Measurements from ENCODE around the gene IGSF21.
"Not testable (repeated sequence)": the region's sequence is repeated elsewhere in the genome, so short reads cannot be mapped to it uniquely, and the experiment has no call there.

The IGSF21 gene

DNA sequence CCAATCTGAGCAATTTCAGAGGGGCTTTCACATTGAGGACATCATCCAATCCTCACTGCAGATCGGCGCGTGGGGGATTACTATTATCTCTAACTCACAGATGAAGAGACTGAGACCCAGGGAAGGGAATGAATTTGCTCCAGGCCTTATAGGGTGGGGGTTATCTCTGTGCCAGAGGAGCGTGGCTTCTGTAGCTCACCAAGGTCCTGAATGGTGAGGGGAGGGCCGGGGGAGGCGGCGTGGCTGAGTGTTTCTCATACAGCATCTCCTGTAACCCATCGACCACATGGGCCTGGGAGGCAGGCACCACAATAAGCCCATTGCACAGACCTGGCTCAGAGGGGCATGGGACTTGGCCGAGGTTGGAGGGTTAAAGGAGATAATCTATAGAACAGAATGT, 230.2 kb downstream of the IGSF21 start:
- DNase-seq, result no peak

DNA sequence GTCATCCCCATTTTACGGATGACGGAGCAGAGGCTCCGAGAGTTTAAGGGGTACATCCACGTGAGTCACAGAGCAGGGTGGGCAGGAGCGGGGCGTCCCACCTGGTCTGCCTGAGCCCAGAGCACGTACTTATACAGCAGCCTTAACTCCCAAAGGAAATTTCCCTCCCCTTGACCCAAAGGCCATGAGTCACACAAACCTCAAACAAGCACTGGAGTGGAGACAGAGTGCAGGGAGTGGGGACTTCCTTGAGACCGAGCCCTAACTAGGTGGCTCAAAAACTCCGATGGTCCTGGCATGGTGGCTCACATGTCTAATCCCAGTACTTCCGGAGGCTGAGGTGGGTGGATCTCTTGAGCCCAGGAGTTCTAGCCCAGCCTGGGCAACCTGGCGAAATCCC, 231.6 kb downstream of the IGSF21 start:
- no peak for DNase-seq

DNA sequence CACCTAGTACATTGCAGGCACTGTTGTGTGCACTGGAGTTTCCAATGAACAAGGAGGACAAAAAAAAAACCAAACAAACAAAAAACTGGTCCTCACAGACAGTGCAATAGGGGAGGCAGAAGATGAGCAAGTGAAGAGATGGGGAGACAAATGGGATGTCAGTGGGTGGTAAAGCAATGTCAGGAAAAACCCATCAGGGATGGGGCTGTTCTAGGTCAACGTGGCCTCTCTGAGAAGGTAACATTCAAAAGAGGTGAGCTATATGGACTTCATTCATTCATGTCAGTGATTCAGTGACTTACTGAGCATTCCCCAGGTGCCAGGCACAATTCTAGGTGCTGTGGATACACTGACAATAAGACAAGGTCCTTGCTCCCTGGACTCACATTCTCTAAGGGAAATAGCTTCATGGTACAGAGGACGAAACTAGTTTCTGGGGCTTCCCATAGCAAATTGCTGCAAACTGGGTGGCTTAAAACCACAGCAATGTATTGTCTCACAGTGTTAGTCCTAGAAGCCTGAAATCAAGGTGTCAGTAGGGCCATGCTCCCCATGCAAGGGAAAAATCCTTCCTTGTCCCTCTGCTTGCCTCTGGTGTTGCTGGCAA, 232.7 kb downstream of the IGSF21 start:
- DNase-seq, result no peak

DNA sequence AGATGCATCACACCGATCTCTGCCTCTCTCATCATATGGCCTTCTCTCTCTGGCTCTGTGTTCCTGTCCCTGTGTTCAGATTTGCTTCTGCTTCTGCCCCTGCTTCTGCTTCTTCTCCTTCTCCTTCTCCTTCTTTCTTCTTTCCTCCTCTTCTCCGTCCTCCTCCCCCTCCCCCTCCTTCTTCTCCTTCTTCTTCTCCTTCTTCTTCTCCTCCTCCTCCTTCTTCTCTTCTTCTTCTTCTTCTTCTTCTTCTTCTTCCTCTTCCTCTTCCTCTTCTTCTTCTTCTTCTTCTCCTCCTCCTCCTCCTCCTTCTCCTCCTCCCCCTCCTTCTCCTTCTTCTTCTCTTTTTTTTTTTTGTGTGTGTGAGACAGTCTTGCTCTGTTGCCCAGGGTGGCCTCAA, 233.2 kb downstream of the IGSF21 start:
- DNase-seq, result no peak

DNA sequence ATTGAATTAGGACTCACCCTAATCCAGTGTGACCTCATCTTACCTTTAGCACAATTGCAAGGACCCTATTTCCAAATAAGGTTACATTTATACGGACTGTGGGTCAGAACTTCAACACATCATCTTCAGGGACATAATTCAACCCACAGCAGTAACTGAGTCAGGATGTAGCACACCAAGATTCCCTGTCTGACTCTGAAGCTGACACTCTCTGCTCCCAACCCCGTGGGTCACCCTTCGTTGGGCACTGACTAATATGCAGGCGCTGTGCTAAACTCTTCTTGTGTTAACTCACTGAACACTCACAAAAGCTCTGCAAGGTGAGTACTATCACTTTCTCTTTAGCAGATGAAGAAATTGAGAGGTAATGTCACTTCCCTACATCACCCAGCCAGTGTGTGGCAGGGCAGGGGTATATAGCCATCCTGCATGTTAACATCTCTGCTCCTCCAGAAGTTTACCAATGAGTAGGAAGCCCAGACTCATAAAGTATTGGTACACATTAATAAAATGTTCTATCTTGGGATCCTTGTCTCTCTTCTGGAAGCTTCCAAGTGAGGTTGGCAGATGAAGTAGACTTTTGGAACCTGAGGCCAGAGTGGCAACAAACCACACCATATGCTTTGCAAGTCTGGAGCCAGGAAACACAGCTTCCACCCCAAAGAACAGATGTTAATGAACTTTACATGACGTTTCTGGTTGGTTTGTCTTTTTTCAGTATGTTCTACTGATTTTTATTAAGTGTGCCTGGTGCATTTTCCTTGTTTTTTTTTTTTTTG, 233.9 kb downstream of the IGSF21 start:
- DNase-seq, result no peak

DNA sequence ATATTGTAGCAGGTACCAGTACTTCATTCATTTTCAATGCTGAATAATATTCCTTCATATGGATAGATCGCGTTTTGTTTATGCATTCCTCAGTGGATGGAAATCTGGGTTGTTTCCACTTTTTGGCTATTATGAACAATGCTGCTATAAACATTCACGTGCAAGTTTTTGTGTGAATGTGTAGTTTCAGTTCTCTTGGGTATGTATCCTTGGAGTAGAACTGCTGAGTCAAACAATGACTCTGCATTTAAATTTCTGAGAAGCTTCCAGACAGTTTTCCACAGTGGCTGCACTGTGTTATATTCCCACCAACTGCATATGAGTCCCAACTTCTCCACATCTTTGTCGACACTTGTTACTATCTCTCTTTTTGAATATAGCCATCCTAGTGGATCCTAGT, 235.1 kb downstream of the IGSF21 start:
- no peak for DNase-seq

DNA sequence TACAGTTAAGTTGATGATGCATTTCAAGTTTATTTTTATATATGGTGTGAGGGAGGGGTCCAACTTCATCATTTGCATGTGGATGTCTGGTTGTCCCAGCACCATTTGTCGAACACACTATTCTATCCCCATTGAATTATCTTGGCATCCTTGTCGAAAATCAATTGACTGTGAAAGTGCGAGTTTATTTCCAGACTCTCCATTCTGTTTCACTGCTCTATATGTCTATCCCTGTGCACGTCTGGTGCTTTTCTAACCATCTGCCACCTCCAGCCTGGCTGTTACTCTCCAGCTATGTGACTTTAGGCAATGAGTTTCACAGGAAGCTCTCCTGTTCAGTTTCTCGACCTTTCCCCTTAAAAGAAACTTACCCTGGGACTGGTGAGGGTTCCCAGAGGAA, 236.0 kb downstream of the IGSF21 start:
- DNase-seq, result no peak

DNA sequence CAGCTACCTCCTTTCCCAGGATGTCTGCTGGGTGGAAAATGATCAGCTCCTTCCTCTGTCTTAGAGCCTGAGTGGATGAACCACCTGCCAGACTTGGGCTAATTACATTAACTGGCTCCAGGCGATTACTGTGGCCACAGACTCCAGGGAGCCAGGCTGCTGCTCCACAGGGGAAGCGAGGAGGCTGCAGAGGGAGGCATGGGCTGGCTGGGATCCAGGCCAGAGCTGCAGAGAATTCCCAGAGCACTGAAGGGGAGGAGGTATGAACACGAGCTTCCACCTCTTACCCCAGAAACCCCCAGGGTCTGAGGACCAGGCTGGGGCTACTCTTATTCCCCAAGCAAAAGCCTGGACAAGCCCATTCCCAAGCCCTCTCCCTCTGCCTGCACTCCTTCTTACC, 237.2 kb downstream of the IGSF21 start:
- no peak for DNase-seq

DNA sequence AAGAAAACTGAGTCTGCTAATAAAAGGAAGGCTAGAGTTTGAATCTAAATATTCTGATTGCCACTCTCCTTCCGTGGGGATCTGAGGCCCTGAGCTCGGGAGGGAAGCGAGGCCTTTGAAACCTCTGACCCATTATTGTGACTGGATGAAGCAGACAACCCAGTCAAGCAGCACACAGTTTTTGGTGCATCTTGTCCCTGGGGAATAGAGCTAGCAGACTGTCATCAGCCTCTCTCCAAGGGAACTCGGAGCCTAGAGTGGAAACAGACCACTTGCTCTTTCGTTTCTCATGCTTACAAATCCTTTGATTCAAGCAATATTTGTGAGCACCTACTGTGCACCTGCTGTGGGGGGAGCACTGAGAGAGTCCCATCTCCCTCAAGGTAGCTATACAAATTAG, 240.0 kb downstream of the IGSF21 start:
- DNase-seq, result no peak

DNA sequence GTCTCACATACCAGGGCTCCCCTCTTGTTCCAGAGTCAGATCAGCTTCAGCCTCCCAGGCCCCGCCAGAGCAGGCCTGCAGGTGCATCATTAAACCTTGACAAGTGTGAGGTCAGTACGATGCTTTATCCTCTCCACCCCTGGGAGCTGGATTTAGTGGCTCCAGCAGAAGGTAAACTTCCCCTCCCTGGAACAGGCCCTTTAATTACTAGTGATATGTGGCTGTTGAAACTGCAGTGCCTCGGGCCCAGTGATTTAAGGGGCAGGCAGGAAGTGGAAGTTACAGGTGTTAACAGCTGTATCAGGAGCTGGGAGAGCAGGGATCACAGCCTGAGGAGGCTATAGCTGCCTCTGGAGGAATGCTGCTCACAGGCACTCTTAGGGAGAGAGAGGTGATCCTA, 240.8 kb downstream of the IGSF21 start:
- DNase-seq, result no peak

DNA sequence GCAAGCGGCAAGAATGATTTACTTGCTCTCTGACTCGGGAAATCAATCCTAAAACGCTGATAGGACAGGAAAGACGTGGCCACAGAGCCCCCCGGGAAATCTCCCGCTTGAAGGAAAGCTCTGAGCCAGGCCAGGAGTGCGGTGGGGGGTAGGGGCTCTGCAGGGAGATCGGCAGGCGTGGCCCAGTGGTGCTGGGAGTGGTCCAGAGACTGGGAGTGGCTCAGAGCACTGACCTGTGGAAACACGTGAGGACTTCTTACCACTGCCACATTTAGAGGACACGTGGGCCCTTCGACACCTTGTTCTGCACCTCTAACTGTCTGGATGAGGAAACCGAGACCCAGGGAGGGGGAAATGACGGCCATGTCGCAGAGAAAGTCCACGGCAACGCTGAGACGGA, 243.1 kb downstream of the IGSF21 start:
- no peak for DNase-seq

DNA sequence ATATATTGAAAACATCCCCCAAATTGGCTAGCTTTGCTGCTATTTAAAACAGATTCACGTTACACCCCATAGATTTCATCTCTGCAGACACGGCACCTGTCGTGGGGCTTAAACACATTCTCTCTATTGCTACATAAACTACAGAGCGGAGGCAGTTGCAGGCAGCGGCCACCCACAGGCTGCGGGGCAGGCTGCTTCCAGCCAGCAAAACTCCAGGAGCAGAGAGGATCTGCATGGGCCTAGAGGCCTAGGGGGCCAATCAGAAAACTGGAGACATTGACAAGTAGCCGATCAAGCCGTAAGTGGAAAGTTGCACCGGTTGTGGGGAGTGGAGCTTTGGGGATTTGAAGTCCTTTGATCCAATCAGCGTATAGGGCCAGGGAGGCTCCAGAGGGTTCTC, 244.1 kb downstream of the IGSF21 start:
- DNase-seq, result no peak

DNA sequence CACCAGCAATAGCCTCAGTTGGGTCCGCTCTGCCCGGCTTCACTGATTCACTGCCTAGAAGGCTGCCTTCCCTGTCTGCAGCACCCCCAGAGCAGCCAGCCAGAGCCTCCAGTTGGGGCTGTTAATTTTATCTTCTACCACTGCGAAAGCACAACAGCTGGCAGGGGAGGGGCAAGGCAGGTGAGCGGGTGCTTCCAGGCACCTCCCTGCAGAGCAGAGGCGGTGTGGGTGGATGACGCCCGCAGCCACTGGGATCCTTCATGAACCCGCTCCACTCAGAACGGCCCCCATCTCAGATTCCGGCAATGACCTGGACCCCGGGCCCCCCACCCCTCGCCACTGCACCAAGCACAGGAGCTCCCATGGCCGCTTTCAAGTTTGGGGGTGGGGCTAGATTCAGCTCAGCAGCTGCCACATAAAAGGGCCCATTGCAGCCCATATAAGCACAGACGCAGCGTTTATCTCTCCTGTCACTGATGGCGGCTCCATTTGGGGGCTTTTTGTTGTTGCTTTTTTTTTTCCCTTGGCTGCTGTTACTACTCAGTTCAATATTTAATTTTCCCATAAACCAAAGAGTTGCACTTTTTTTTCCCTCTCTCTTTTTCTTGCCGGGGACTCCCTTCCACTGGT, 245.2 kb downstream of the IGSF21 start:
- DNase-seq, result no peak

DNA sequence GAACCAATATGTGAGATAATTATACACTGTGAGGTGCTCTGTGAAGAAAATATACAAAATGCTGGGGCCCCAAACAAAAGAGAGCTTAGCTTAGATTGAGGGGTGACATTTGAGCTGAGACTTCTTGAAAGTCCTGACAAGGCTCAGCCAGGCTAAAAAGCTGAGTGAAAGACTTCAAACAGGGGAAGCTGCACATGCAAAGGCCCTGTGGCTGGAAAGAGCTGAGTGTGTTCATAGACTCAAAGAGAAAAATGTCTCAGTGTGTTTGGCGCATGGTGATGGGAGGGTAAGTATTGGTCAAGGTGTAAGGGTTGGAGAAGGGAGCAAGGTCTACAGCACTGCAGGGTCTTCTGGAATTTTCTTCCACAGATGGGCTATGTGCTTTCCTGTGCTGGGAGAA, 245.9 kb downstream of the IGSF21 start:
- no peak for DNase-seq

DNA sequence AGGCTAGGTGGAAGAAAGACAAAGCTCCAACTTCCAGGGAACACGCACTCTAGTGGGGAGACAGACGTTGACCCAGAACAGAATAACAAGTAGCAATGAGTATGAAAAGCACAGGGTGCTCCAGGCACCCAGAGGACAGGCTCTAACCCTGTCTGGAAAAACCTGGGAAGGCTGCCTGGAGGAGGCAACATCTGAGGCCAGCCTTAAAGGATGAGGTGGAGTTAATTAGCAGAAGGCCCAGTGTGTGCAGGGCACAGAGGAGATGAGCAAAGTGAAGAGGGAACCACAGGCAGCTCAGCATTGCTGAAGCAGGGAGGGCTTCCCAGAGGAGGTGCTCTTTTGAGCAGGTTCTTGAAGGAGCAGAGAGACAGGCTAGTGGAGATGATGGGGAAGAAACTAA, 246.4 kb downstream of the IGSF21 start:
- DNase-seq, result no peak

DNA sequence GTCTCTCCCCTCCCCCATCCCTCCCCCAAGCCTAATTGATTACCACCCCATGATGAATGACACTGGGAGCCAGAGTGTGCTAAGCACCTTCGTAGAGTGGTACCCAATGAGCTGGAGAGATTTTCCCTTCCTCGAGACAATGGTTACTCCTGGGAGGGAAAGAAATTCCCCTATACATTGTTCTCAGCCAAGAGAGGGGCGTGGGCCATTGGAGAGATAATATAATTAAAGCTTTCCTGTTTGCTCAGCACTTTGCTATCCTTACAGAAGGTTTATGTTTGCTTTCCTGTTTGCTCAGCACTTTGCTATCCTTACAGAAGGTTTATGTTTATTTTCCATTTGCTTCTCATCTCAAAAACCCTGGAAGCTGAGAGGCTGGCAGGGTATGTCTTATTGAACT, 247.0 kb downstream of the IGSF21 start:
- no peak for DNase-seq

DNA sequence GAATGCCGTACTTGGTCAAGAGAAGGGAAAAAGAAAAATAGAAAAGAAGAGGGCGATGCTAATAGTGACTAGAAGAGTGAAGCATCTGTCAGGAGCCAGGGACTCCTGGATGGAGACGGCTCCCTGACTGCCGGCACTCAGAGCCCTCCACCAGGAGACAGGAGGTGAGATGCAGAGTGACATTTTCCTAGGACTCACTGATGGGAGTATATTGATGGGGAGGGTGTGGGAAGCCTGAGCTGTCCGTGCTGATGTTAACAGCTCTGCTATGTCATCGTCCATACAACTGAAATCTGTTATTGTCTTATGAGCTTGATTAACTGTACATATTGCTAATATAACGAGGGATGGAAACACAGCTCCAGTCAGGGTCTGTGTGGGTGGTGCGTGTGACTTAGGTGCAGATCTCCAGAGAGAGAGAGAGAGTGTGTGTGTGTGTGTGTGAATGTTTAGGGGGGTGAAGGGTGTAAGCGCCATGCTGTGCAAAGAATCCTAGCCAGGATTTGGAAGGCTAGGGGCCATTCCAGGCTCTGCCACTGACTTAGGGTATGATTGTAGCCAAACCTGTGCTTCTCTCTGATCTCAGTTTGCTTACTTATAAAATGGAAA, 250.1 kb downstream of the IGSF21 start:
- no peak for DNase-seq

DNA sequence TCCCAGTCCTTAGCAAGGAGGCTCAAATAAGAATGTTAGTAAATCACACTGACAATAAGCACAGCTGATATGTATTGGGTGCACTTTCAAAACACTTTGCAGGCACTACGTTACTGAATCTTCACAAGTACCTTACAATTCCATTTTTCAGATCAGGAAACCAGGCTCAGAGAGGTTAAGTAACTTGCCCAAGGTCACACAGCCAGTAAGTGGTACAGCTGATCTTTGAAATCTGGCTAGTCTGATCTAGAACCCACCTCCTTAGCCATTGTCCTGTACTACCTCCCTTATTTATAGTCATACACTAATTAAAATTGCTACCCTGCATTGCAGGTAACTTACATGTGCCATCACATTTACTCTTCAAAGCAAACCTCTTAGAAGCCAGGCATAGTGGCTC, 251.0 kb downstream of the IGSF21 start:
- no peak for DNase-seq

DNA sequence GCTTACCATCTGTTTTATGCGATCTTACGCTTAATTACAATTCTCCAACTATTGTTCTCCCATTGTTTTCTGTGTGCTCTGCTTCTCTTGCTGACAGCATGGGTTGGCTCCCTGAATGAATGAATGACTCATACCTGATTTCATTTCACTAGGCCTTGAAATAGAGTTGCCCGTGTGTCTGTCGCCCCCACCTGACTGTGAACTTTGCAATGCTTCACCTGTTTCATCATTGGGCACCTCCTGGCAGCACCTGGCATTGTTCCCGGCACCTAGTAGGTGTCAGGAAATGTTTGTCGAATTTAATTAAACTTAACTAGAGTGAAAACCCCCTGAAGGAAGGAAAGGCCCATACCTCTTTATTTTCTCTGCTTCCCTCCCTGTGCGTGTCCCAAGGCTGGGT, 252.7 kb downstream of the IGSF21 start:
- no peak for DNase-seq

DNA sequence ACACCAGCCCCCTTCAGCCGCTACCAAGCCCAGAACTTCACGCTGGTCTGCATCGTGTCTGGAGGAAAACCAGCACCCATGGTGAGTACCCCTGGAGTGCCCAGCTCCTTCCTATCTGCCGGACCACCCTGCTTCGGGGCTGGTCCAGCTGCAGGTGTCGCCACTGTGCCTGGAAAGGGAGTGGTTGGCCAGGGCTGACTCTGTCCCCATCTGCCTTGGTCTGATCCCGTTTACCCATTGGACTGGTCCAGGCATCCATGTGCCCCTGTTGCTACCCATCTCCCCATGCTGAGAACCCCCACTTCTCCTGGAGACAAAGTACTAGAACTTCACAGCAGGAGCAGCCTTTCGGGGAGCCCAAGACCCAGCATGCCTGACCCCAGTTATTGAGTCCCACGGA, 254.6 kb downstream of the IGSF21 start:
- no peak for DNase-seq

DNA sequence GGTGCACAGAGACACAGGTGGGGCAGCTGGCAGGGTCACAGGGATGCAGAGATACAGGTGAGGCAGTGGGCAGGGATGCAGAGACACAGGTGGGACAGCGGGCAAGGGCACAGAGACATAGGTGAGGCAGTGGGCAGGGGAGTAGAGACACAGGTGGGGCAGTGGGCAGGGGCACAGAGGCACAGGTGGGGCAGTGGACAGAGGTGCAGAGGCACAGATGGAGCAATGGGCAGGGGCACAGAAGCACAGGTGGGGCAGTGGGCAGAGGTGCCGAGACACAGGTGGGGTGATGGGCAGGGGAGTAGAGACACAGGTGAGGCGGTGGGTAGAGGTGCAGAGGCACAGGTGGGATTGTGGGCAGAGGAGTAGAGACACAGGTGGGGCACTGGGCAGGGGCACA, 255.8 kb downstream of the IGSF21 start:
- no peak for DNase-seq

DNA sequence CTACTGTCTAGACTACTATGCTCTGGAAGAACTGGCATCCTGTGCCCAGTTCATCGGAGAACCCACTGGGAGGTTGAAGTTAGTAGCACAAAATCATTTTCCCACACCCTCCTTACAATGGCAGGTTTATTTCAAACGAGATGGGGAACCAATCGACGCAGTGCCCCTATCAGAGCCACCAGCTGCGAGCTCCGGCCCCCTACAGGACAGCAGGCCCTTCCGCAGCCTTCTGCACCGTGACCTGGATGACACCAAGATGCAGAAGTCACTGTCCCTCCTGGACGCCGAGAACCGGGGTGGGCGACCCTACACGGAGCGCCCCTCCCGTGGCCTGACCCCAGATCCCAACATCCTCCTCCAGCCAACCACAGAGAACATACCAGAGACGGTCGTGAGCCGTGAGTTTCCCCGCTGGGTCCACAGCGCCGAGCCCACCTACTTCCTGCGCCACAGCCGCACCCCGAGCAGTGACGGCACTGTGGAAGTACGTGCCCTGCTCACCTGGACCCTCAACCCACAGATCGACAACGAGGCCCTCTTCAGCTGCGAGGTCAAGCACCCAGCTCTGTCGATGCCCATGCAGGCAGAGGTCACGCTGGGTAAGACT, 257.6 kb downstream of the IGSF21 start:
- no peak for DNase-seq

DNA sequence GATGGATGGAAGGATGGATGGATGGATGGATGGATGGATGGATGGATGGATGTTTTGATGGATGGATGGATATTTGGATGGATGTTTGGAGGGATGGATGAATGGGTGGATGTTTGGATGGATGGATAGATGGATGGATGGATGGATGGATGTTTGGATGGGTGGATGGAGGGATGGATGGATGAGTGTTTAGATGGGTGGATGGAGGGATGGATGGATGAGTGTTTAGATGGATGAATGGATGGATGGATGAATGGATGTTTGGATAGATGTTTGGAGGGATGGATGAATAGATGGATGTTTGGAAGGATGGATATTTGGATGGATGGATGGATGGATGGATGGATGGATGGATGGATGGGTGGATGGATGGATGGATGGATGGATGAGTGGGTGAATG, 264.9 kb downstream of the IGSF21 start:
- DNase-seq, result not testable (repeated sequence)

DNA sequence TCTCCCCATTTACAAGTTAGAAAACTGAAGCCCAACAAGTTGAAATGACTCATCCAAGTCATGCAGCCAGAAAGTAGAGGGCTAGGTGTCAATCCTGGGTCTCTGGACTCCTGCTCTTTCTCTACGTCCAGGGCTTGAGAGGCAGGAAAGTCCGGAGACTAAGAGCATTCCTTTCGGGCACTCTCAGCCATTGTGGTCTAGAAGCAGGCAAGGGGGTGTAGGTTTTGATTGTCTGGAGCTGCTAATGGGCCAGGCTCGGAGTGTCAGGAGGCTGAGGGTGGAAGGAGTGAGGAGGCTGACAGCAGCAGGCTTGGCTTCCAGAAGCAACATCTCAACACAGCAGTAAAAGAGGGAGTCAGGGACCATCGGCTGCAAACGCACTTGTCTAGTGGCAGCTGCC, 265.6 kb downstream of the IGSF21 start:
- DNase-seq, result no peak
